GM12865 (cell line): Measurements from ENCODE around the gene NFATC1.
A peak's percentile ranks its signal among the peaks of the same experiment; 100 is the strongest.

Source experiments
- DNase-seq: peaks from one replicate; pipeline ENCODE4 v3.0.0; 2010; ENCODE audit warnings: low read depth
- H3K4me3 ChIP-seq: 2 replicates; pipeline ENCODE4 v1.5.1; 2011; ENCODE audit warnings: mild to moderate bottlenecking, low read depth, low read length, control low read depth
- TF ChIP-seq, protein P1 (sequence below): IDR thresholded peaks from 2 replicates; pipeline ENCODE4 v1.5.1; 2011; ENCODE audit warnings: low read length, control low read depth, low read depth, inconsistent platforms; ENCODE audit not compliant: insufficient read depth; ENCODE audit errors: missing control alignments

Gene NFATC1

GRCh38 chr18:79395761-79396404, at the start of gene NFATC1:
Gene NFATC1 (plus strand): TSS chr18:79395930. CDS start chr18:79396225, 295 bp downstream.
- peak within 1 kb of the TSS; percentile 43 for H3K4me3 ChIP-seq
- TF ChIP-seq, protein P1, sequence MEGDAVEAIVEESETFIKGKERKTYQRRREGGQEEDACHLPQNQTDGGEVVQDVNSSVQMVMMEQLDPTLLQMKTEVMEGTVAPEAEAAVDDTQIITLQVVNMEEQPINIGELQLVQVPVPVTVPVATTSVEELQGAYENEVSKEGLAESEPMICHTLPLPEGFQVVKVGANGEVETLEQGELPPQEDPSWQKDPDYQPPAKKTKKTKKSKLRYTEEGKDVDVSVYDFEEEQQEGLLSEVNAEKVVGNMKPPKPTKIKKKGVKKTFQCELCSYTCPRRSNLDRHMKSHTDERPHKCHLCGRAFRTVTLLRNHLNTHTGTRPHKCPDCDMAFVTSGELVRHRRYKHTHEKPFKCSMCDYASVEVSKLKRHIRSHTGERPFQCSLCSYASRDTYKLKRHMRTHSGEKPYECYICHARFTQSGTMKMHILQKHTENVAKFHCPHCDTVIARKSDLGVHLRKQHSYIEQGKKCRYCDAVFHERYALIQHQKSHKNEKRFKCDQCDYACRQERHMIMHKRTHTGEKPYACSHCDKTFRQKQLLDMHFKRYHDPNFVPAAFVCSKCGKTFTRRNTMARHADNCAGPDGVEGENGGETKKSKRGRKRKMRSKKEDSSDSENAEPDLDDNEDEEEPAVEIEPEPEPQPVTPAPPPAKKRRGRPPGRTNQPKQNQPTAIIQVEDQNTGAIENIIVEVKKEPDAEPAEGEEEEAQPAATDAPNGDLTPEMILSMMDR: no peak
- peak; percentile 42 for DNase-seq

DNA sequence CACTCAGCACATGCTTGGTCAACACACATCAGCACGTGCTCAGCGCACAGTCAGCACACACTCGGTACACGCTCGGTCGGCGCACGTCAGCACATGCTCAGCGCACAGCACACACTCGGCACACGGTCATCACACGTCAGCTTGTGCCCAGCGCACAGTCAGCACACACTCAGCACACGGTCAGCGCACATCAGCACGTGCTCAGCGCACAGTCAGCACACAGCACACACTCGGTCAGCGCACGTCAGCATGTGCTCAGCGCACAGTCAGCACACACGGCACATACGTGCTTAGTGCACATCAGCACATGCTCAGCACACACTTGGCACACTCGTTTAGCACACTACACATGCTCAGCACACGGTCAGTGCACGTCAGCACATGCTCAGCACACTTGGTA, 49.7 kb upstream of the NFATC1 start:
- H3K4me3 ChIP-seq: no peak overlapping the region
- DNase-seq: no peak
- TF ChIP-seq, protein P1: no peak

DNA sequence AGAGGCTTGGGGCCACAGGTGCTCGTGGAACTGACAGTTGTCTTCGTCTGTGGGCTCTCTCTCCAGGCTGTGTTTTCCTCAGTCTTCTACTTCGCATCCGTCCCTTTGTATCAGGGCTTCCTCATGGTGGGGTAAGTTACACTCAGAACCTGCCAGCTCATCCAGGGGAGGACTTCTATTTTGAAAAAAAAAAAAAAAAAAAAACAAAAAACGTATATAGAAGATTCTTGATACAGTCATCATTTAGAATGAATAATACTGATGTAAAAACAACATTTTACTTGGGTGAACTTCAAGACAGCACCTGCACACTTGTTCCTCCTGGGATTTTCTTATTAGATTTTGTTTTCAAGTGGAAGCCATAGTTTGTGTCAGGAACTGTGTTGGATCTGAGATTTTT, 47.7 kb upstream of the NFATC1 start:
- no peak for DNase-seq
- no peak overlapping the region for H3K4me3 ChIP-seq
- TF ChIP-seq, protein P1: no peak

DNA sequence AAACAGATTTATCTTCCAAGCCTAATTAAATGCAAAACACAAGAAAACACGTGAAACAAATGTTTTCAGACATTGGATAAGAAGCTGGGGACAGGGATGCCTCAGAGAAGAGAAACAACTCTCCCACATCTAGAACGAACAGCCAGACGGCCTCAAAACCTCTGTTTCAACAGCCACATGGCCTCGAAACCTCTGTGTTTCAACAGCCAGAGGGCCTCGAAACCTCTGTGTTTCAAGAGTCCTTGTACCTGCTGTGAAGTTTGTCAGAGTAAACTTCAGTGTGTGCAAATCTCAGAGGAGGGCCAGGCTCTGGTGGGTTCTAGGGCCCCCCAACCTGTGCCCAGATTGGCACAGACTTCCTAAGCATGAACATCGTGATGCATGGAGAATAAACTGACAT, 43.3 kb upstream of the NFATC1 start:
- DNase-seq: no peak
- H3K4me3 ChIP-seq: no peak overlapping the region
- TF ChIP-seq, protein P1: no peak

DNA sequence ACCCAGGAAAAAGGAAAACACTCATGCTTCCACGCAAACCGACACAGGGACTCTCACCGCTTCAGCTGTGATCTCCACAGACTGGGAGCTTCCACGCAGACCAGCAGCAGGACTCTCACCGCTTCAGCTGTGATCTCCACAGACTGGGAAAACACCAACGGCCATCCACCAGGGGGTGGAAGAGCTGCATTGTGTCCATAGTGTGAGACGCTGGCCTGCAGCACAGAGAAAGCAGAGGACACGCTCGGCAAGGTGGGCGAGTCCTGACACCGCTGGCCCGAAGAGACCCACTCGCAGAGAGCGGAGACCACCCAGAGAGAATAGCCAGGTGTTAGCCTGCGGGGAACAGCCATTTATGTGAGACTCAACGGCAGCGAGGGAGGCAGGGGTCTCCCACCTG, 42.5 kb upstream of the NFATC1 start:
- H3K4me3 ChIP-seq: no peak overlapping the region
- no peak for DNase-seq
- TF ChIP-seq, protein P1: no peak

DNA sequence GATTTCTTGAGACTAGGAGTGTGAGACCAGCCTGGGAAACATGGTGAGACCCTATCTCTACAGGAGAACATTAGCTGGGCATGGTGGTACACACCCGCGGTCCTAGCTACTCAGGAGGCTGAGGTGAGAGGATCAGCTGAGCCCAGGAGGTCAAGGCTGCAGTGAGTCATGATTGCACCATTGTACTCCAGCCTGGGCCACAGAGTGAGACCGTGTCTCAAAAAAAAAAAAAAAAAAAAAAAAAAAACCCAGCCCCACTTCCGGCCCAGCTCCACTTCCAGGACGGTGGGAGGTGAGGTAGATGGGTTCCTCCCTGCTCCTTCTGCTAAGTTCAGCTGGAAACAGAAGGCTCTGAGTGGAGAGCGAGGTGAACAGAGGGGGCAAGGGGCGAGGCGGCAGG, 41.4 kb upstream of the NFATC1 start:
- DNase-seq: no peak
- TF ChIP-seq, protein P1: no peak
- H3K4me3 ChIP-seq: no peak overlapping the region
